ENCODE results near the gene VWA7.
"Not testable (repeated sequence)": the region's sequence is repeated elsewhere in the genome, so short reads cannot be mapped to it uniquely, and the experiment has no call there.

VWA7 gene

DNA sequence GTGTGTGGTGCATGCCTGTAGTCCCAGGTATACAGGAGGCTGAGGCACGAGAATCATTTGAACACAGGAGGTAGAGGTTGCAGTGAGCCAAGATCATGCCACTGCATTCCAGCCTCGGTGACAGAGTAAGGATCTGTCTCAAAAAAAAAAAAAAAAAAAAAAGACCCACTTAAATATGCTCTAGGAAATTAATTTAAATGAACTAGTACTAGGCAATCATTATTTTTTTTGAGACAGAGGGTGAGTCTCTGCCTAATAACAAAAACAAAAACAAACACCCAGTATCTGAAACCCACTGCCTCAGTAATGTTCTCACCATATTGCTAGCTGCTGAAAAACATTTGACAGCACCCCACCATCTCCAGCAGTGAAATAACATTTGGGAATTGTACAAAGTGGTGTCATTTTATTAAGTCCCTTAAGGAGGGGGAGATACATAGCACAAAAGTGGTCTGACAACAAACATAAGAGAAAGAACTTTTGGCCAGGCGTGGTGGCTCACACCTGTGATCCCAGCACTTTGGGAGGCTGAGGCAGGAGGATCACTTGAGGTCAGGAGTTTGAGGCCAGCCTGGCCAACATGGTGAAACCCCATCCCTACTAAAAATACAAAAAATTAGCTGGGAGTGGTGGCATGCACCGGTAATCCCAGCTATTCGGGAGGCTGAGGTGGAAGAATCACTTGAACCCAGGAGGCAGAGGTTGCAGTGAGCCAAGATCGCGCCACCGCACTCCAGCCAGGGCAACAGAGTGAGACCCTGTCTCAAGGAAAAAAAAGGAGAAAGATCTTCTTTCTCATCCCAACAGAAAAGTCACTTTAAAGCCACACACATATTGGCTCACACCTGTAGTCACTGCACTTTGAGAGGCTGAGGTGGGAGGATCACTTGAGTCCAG lies 24.2 kb upstream of the VWA7 start:
- not testable (repeated sequence) for DNase-seq

DNA sequence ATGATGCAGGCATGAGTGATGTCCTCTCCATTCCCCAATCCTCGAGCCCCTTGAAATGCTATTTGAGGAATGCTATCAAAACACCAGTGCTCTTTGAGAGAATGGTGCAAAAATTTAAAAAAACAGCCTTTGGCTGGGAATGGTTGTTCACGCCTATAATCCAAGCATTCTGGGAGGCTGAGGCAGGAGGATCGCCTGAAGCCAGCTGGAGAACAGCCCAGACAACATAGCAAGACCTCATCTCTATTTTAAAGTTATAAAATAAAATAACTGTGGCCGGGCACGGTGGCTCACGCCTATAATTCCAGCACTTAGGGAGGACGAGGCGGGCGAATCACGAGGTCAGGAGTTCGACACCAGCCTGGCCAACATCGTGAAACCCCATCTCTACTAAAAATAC lies 22.7 kb upstream of the VWA7 start:
- no peak for DNase-seq

DNA sequence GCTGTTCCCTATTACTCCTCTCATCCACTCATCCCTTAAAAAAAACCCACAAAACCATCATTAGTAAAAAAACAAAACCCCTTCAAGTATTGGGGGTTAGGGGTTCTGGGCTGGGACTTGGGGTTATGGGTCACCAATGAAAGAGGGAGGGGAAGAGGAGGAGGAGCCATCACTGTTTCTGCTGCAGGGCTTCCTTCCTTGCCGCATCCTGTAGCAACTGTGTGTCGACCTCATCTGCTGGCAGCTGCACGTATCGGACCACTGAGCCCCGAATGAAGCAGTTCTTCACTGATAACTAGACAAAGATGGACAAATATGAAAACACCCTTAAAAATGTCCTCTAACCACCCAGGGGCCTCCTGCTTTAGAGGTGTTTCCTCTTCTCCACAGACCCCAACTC lies 20.5 kb upstream of the VWA7 start:
- no peak for DNase-seq

DNA sequence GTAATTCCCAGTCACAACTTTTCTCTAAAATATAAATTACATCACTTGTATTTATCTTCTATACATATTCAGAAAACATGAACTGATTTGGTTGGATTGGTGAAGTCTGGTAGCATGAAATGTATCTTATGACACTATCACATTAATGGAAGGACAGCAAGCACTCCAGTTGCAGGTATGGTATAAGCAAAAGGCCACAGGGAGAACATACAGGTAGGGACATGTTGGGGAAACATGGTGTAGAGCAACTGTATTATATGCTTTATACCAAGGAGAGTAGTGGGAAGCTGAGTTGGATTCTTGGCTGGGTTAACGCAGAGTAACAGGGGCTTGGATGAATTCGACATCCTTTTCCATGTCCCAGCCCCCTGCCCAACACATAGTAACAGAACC lies 19.9 kb upstream of the VWA7 start:
- no peak for DNase-seq

DNA sequence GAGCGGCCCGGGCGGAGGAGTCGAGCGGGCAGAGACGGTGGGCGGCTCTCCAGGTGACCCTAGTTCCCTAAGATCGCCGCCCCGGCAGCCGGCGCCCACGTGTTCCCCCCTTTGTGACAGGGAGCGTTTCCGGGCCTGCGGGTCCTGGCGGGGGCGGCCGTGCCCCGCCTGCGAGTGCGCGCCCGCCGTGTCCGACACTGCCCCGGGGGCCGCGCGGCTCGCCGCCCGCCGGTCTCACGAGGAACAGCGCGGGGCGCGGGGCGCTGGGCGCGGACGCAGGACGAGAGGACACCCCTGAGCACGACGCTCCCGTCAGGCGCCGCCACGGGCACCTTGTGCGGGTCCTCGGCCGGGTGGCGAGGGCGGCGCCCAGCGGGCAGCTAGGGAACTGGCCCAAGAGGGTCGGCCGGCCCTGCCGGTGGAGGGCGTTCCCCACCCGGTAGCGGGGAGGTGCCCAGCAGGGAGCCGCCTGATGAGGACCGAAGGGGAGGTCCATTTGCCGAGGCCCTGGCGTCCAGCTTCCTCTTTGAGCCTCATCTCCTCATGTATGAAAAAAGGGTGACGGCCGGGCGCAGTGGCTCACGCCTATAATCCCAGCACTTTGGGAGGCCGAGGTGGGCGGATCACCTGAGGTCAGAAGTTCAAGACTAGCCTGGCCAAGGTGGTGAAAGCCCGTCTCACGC lies 18.6 kb upstream of the VWA7 start, which contains the start of gene VARS1:
VARS1 (minus strand) TSS at position 137 of the 683 bp plus-strand sequence. CDS start 535 bp downstream, outside the sequence.
- peak; percentile 46 for DNase-seq

DNA sequence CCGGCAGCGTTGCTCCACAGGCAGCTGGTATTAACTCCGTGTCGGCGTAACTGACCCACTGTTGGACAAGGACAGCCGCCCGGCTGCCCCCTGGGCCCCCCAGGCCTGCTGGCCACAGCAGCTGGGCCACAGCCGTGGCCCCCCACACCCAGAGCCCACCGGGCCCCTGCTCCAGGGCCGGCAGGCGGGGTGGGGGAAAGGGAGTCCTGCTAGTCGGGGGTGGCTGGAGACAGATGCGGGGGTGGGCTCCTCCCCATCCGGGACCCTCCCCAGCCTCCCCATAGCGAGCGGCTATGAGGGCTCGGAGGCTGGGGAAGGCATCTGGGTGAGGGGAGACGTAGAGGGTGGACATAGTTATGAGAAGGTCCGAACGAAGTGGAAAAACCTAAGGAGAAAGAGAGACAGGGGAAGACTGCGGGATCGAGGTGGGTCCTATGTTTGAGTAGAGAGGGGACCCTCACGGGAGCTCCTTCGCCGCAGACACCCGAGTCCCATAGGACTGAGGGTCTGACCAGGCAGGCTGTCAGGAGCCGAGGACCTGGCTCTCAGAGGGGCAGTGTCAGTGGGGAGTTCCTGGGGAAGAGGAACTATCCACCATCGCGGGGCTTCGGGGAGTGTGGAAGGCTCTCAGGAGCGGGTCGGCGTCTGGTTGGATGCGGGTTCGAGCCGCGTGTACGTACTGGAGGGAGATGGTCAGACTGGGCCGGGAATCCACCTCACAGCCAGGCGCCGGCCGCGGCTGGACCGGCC lies 17.9 kb upstream of the VWA7 start:
- DNase-seq: no peak

DNA sequence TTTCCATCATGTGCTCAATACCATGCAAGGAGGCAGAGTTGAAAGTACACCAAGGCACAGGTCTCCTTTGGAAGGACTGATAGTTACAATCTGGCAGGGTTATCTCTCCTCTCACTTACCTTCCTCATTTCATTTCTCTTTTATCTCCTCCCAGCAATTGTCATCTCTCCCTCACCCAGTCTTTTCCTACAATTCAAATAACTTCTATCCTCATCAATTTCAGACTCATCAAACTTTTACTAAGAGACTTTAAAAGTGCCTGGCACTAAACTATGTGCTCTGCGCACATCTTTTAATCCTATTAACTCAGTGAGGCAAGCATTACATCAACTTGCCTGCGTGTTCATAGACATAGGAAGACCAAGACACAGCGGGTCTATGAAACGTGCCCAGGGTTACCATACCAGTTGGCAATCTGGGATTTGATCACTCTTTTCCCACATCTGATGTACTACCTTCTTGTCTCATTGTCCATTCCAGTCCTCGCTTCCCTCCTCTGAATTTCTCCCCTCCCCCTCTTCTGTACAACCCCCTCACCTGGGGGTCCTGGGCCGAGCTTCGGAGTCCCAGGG lies 17.3 kb upstream of the VWA7 start:
- DNase-seq: no peak

DNA sequence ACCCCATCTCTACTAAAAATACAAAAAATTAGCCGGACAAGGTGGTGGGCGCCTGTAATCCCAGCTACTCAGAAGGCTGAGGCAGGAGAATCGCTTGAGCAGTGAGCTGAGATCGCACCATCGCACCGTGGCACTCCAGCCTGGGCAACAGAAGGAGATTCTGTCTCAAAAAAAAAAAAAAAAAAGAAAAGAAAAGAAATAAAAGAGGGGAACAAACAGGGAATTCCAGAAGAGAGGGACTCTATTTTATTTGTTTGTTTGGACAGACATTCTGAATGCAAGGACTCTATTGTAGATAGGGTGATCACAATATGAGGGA lies 16.8 kb upstream of the VWA7 start:
- not testable (repeated sequence) for DNase-seq

DNA sequence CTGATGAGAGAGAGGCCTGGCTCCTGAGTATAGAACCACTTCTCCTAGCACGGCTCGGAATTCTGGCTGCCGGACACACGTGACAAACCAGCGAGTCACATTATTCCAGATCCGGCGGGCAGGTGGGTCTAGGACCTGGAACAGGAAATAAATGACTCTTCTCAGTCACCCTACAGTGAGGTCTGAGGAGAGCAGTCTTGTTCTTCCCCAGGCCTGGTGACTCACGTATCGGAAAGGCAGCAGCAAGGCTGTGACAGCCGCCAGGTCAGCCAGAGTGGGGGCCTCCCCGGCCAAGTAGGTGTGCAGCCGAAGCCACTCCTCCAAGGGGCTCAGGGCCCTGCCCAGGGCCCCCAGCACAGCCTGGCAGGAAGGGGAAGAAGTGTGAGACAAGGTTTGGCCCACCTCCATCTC lies 15.6 kb upstream of the VWA7 start:
- DNase-seq: no peak

DNA sequence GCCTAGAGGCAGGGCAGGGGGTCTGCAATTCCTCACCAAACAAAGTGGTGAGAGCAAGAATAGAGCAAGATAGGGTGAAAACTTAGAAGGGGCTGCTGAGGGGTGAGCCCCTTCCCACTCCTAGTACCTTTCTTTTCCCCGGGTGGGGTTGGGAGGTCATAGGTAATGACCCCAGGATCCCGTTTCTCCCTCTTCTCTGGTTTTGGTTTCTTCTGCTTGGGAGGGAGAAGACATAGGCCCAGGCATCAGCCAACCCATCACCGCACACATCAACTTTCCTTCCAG lies 14.9 kb upstream of the VWA7 start:
- no peak for DNase-seq

DNA sequence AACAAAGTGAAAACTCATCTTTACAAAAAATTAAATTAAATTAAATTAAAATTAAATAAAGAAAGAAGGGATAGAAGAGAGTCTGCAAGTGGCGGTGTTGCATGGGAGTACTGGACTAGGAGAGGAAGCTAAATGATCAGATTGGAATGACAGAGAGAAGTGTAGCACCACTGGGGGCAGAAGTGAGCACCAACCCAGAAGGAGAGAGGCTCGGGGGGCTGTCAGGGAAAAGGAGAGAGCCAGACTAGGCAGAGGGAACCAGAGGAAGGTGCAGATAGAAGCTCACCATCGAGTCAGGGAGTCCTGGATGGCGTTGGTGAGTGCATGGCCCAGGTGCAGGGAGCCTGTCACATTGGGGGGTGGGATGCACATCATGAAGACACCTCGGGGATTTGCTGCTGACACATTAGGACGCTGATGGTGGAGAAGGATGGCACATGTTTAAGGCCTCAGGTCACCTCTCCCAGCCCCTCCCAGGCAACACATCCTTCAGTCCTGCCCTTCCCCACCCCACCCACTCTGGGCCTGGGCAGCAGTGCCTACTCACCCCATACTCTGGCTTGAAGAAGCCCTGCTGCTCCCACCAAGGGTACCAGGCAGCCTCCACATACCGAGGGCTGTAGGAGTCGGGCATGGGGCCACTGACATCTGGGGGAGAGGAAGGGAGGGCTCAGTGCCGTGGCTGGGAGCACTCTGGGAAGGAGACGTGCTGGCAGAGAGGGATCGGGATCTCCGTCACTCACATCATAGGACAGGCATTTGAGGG lies 14.4 kb upstream of the VWA7 start:
- DNase-seq: no peak

DNA sequence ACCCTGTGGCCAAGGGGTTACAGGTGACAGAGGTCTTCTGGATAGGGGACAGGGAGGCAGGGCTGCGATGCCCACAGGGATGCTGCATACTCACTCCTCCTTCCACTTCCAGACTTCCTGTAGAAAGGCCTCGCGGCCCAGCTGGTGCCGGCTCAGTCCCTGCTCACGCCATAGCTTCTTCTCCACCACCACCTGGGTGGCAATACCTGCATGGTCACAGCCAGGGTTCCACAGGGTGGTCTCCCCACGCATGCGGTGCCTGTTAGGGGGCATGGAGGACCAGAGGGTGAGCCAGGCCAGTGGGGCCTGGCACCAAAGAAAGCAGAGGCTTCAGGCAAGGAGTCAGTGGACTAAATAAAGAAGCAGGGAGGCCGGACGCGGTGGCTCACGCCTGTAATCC lies 8.3 kb upstream of the VWA7 start:
- no peak for DNase-seq

DNA sequence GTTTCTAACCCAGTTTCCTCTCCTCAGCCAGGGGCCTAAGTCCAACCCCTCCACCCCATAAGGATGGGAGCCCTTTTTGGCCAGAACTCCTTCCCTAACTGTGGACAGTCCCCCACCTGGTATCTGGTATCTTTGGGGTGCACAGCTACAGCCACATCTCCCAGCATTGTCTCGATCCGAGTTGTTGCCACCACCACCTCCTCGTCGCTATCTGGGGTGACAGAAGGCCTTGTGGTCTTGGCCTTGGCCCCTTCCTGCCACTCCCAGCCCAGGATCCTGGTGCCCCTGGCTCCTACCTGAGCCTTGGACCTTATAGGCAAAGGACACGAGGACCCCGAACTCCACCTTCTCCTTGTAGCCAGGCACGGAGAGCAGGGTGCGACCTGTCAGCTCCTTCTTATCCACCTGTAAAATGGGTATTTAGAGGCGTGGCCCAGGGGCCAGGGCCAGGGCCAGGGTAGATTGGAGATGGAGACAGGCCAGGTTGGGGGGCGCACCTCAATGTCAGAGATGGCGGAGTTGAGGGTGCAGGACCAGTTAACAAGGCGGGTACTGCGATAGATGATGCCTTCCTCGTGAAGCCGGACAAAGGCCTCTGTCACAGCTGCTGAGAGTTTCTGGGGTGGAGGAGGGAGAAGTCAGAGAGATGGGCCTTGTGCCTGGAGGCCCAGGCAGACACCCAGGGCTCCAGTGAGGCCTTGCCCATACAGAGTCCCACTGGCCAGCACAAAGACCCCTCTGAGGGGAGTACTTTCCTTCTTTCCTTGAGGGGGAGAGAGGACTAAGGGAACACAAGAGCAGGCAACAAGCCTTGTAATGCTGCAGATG lies 7.2 kb upstream of the VWA7 start:
- DNase-seq: no peak

DNA sequence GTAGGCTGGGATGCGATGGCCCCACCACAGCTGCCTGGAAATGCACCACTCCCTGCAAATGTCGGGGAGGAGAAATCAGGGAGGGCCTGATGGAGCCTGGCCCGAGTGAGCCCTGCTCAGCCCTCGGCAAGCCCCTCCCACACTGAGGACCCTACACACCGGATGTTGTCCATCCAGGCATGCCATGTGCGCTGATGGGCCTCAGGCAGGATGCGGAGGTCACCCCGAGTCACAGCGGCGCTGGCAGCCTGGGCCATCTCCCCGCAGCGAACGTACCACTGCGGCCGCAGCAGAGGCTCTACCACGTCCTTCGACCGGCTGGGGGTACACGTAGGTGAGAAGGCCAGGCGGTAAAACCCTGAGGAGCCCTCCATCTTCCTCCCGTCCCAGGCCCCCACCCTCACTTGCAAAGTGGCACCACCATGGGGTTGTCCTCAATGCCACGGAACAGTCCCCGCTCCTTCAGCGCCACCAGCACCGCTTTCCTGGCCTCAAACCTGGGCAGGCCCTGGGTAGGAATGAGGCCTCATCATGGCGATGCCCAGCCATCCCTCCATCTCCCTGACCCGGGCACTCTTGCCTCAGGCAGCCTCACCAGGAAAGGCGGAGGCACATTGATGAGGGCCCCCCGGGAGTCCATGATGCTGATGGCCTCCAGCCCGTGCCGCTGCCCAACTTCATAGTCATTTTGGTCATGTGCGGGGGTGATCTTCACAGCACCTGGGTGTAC lies 5.2 kb upstream of the VWA7 start:
- DNase-seq: no peak

DNA sequence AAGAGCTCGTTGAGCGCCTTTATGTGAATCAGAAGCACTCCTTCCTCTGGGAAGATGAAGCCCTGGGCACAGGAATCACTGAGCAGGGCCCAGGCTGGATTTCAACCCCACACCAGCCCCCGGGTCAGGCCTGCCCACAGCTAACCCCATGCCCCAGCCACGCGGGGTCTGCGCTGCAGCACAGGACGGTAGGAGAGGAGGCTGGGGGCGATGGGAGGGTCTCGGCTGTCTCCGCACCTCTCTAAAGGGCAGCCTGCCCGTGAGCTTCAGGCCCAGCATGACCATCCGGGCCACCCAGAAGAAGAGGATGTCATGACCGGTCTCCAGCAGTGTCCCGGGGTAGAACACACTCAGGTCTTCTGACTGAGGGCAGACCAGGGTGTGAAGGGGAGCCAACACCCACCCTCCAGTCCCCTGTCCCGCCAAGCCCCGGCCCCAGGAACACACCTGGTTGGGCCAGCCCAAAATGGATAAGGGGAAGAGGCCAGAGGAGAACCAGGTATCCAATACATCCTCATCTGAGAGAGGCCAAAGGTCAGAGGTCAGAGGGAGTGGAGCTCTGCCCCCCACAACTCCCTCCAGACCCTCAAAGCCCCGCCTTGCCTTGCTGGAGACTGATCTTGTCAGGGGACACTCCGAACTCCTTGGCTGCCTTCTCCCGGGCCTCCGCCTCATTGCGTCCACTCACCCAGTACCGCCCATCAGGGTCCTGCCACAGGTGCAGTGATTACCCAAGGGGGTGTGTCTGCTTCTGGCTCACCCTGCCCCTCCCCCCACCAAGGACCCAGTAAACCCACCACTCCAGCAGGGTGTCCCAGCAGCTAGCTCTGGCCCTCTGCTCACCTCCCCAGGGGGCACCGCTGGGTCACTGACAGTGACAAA lies 4.4 kb upstream of the VWA7 start:
- no peak for DNase-seq

DNA sequence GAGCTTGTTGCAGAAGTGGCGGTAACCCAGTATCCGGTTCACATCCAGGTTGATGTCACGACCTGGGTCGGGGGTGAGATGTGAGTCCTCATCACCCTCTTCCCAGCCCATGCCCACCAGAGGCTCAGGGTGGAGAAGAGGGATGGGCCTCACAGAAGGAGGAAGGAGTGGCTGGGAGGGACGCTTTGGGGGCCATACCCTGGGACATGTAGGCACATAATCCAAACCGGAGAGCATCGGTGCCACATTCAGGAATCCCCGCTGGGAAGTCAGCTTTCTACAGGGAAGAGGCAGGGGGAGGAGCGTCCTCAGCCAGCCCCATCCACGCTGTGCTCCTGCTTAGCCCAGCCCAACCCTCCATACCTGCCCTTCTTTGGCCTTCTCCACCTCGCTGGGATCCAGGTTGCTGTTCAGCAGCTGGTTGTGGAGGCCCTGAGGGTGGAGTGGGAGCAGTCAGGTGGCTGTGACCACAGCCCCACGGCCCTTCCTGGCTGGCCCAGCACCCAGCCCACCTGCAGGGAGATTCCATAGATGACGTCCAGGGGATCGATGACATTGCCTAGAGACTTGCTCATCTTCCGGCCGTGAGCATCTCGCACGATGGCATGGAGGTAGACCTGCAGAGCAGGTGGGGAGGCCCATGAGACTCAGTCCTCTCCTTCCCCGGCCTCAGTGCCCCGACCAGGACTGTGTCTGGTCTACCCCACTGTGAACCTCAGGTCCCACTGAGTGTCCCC lies 3.5 kb upstream of the VWA7 start:
- no peak for DNase-seq

DNA sequence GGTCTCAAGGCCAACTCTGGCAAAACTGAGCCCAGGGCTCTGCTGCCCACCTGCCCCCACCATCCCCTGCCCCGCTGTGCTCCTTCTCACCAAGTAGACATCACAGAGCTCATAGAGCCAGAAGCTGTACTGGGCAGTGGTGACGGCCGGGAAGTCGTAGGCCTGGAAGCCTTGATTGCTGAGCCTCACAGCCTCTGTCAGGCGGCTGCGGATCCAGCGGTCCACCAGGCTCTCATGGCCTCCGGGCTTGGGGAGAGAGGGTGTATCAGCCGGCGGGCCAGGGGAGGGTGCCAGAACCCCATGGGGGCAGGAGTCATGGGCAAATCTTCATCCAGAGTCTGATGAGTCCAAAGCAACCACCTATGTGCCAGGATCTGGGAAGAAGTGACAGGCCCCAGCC lies 2.8 kb upstream of the VWA7 start:
- DNase-seq: no peak

DNA sequence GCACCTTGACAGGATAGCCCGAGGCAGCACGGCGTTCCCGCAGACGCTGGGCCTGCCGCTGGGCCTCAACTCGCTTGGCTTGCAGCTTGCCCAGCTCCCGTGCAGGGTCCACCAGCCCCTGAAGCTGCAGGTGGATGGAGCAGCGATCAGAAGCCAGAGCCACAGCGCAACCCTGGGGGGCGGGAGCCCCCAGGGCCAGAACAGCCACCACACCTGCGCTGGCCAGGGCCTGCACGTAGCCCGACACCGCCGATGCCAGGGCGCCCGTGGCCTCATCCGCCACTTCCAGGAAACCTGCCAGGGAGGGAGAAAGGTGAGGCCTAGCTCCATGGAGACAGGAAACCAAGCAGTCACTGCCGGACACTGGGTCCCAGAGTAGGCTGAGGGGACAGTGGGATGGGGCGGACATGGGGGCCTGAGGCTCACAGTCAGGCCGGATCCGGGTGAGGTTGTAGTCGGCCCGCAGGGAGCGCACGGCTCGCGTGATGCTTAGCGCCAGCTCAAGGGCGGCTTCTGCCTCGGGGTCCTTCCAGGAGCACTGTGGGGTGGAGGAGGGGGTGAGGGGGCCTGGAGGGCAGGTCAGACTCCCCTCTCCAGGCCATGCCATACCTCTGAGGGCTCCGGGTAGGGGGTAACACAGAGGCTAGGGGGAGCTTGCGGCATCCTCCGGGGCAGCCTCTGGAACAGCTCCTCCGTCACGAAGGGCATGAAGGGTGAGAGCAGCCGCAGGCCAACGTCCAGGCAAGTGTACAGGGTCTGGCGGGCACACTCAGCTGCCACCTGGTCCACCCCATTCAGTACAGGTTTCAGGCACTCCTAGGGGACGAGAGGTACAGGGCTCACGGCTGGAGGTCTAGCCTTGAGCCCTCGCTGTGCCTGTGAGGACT lies 2.1 kb upstream of the VWA7 start:
- DNase-seq: no peak

Measured in NCI-H2107 (cell line).